Measurements from ENCODE around the gene MLEC.

MLEC gene

DNA sequence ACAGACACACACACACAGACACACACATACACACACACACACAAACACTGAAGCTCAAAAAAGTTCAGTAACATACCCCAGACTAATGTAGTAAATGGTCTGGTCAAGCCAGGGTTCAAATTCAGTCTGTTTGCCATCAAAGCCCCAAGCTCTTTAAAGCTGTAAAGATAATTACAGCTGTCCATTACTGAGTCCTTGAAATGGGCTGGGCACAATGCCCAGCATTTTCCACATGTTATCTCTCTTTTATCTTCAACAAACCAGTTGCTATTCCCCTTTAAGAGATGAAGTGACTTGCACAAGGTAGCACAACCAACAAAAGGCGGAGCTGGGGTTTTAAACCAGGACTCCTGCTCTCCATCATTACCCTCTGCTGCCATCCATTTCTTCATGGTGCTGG is 15.7 kb downstream of the MLEC start:
- FAIRE-seq: no peak
- TF ChIP-seq POU2F2 (IDR thresholded peaks at IDR 0.05; ENCODE audit: low read depth, low read length) (no peak), SPI1 (IDR thresholded peaks at IDR 0.05; ENCODE audit: low read depth, low read length) (no peak), POLR2A (IDR thresholded peaks at IDR 0.05; ENCODE audit: low read depth, low read length) (no peak), POLR2AphosphoS5 (IDR thresholded peaks at IDR 0.05; ENCODE audit: low read depth, low read length) (no peak), PAX5 (IDR thresholded peaks at IDR 0.05; ENCODE audit: insufficient read depth, low read length, severe bottlenecking) (no peak), TAF1 (IDR thresholded peaks at IDR 0.05; ENCODE audit: low read depth, low read length) (no peak)
- no peak for DNase-seq (ENCODE audit: insufficient read length, low spot score)

DNA sequence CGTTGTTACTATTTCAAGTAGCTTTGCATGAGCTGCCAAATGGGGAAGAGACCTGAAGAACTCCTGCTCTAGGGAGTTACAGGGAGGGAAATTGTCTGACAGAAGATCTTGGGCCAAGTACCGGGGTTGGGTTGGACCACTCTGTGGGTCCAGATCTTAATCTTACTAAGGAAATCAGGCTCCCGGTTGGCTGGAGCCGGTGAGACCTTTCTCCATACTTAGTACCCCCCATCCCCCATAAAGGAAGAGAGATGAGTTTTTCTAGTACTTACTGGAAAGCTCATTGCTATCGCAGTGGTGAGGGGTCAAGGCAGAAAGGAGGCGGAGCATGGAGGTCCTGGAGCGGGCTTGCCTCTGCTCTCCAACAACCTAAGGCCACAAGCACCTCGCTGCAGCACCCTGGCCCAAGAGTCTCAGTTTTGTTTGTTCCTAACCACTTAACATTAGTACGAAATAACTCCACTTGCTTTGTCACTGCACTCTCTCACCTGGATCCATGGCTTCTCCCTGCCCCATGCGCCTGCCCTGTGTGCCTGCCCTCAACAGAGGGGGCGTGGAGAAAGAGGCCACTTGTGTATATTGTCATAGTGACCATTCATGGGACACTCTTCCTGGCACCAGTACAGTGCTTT is 16.5 kb downstream of the MLEC start:
- no peak for FAIRE-seq
- TF ChIP-seq POLR2AphosphoS5 (IDR thresholded peaks at IDR 0.05; ENCODE audit: low read depth, low read length) (no peak), TAF1 (IDR thresholded peaks at IDR 0.05; ENCODE audit: low read depth, low read length) (no peak), POLR2A (IDR thresholded peaks at IDR 0.05; ENCODE audit: low read depth, low read length) (no peak), POU2F2 (IDR thresholded peaks at IDR 0.05; ENCODE audit: low read depth, low read length) (no peak), PAX5 (IDR thresholded peaks at IDR 0.05; ENCODE audit: insufficient read depth, low read length, severe bottlenecking) (no peak), SPI1 (IDR thresholded peaks at IDR 0.05; ENCODE audit: low read depth, low read length) (no peak)
- DNase-seq (ENCODE audit: insufficient read length, low spot score): no peak

DNA sequence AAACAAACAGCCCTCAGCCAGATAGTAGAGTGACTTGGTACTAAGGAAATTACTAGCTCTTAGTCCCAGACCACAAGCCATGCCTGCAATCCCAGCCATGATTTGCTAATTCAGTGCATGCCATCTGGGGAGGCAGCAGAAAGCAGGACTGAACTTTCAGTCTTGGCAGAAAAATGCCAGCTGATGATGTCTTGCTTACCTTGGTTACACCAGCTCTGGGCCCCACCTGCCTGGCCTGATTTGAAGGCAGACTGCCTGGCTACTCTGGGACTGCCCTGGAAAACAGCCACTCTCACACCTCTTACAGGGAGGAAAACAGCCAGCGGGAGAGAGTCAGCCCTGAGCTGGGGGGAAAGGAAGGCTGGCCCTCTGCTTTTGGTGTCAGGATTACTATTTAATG is 18.7 kb downstream of the MLEC start:
- TF ChIP-seq PAX5 (IDR thresholded peaks at IDR 0.05; ENCODE audit: insufficient read depth, low read length, severe bottlenecking): no peak
- no peak for TF ChIP-seq TAF1 (IDR thresholded peaks at IDR 0.05; ENCODE audit: low read depth, low read length)
- TF ChIP-seq SPI1 (IDR thresholded peaks at IDR 0.05; ENCODE audit: low read depth, low read length): no peak
- TF ChIP-seq POLR2AphosphoS5 (IDR thresholded peaks at IDR 0.05; ENCODE audit: low read depth, low read length): no peak
- no peak for TF ChIP-seq POU2F2 (IDR thresholded peaks at IDR 0.05; ENCODE audit: low read depth, low read length)
- no peak for TF ChIP-seq POLR2A (IDR thresholded peaks at IDR 0.05; ENCODE audit: low read depth, low read length)
- no peak for DNase-seq (ENCODE audit: insufficient read length, low spot score)
- FAIRE-seq: no peak

DNA sequence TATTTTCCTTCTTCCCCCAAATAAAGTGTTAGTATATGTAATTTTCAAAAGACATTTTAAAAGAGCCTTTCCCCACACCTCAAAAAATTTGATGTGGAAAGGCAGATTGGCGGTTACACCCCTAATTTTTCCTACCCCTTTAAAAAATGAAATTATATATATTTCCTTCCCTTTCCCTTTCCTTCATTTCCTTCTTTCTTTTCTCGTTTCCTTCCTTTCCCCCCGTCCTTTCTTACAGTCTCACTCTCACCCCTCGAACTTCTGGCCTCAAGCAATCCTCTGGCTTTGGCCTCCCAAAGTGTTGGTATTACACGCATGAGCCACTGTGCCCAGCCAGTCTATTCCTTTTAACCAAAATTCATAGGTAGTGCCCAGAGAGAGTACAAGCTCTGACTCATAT is 19.1 kb downstream of the MLEC start:
- no peak for DNase-seq (ENCODE audit: insufficient read length, low spot score)
- FAIRE-seq: no peak
- TF ChIP-seq SPI1 (IDR thresholded peaks at IDR 0.05; ENCODE audit: low read depth, low read length) (no peak), POLR2AphosphoS5 (IDR thresholded peaks at IDR 0.05; ENCODE audit: low read depth, low read length) (no peak), TAF1 (IDR thresholded peaks at IDR 0.05; ENCODE audit: low read depth, low read length) (no peak), POLR2A (IDR thresholded peaks at IDR 0.05; ENCODE audit: low read depth, low read length) (no peak), POU2F2 (IDR thresholded peaks at IDR 0.05; ENCODE audit: low read depth, low read length) (no peak), PAX5 (IDR thresholded peaks at IDR 0.05; ENCODE audit: insufficient read depth, low read length, severe bottlenecking) (no peak)

DNA sequence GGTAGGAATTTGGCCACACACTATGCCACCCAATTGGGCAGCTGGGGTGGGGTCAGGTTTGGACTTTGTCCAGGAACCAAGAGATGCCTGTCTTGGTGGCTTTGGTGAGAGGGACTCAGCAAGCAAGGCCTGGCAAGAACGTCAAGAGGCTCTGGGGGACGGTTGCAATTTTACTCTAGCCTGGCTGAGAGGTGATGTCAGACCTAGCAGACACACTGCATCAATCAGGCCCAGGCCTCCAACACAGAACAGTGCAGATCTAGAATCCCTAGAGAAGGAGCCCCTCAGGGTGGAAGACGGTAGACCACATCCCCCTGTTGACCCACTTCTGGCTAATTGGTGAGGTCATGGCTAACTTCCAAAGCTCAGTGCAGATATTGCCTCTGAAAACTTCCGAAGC is 21.7 kb downstream of the MLEC start:
- TF ChIP-seq POLR2A (IDR thresholded peaks at IDR 0.05; ENCODE audit: low read depth, low read length) (no peak), TAF1 (IDR thresholded peaks at IDR 0.05; ENCODE audit: low read depth, low read length) (no peak), SPI1 (IDR thresholded peaks at IDR 0.05; ENCODE audit: low read depth, low read length) (no peak), POLR2AphosphoS5 (IDR thresholded peaks at IDR 0.05; ENCODE audit: low read depth, low read length) (no peak), PAX5 (IDR thresholded peaks at IDR 0.05; ENCODE audit: insufficient read depth, low read length, severe bottlenecking) (no peak), POU2F2 (IDR thresholded peaks at IDR 0.05; ENCODE audit: low read depth, low read length) (no peak)
- DNase-seq (ENCODE audit: insufficient read length, low spot score) (no peak), FAIRE-seq (no peak)

DNA sequence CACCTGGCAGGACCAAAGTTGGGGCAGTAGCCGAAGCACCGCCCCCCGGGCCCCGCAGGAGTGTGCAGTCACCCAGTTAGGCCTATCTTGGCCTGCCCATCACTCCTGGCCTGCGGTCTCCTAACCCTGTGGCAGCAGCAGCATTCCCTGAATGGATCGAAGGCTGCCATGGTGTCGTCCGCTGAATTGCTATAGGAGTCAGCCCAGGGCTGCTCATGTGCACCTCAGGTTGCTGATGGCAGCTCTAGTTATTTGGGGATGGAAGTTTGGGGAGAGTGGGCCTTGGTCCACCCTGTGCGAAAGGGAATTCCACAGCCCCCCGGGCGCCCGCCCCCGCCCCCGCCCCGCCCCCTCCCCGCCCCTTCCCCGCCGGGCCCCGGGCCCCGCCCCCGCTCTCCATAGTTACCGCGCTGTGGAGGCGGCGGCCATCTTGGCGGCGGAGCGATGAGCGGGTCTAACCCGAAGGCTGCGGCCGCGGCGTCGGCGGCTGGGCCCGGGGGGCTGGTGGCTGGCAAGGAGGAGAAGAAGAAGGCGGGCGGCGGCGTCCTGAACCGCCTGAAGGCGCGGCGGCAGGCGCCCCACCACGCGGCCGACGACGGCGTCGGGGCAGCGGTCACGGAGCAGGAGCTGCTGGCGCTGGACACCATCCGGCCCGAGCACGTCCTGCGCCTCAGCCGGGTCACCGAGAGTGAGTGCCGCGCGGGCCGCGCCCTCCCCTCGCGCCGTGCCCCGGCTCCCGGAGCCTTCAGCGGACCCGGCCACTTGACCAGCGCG is 23.3 kb downstream of the MLEC start, which contains the start of gene UNC119B:
TSS of gene UNC119B (plus strand) at position 428 of the 774 bp plus-strand sequence. CDS start at position 445, 17 bp downstream.
- FAIRE-seq: peak; percentile 48
- DNase-seq (ENCODE audit: insufficient read length, low spot score): peak; percentile 86
- TF ChIP-seq TAF1 (IDR thresholded peaks at IDR 0.05; ENCODE audit: low read depth, low read length): no peak
- TF ChIP-seq POU2F2 (IDR thresholded peaks at IDR 0.05; ENCODE audit: low read depth, low read length): no peak
- no peak for TF ChIP-seq PAX5 (IDR thresholded peaks at IDR 0.05; ENCODE audit: insufficient read depth, low read length, severe bottlenecking)
- TF ChIP-seq SPI1 (IDR thresholded peaks at IDR 0.05; ENCODE audit: low read depth, low read length): no peak
- TF ChIP-seq POLR2AphosphoS5 (IDR thresholded peaks at IDR 0.05; ENCODE audit: low read depth, low read length): no peak
- TF ChIP-seq POLR2A (IDR thresholded peaks at IDR 0.05; ENCODE audit: low read depth, low read length): no peak

DNA sequence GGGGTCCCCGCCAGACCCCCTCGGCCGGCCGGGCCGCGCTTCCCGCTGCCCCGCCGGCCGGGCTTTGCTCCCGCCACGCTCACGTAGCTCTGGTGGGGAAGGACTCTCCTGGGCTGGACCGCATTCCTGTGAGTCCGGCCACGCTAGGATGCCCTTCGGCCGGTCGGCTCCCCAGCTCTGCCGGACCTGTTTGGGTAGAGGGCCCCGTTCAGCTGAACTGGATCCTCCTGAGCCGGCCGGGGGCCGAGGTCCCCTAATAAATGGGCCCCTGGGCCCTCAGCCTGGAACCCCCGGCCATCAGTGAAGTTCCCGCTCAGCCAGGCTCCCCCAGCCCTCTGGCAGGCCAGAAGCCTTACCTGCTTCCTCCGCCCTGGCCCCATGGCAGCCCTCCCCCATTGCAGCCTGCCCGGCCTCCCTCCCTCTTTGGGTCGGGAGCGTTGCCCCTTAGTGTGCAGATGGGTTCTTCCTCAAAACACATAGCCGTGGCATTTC is 23.9 kb downstream of the MLEC start:
- TF ChIP-seq POLR2A (IDR thresholded peaks at IDR 0.05; ENCODE audit: low read depth, low read length): no peak
- TF ChIP-seq POU2F2 (IDR thresholded peaks at IDR 0.05; ENCODE audit: low read depth, low read length): no peak
- DNase-seq (ENCODE audit: insufficient read length, low spot score) (peak; percentile 30), FAIRE-seq (peak; percentile 38)

DNA sequence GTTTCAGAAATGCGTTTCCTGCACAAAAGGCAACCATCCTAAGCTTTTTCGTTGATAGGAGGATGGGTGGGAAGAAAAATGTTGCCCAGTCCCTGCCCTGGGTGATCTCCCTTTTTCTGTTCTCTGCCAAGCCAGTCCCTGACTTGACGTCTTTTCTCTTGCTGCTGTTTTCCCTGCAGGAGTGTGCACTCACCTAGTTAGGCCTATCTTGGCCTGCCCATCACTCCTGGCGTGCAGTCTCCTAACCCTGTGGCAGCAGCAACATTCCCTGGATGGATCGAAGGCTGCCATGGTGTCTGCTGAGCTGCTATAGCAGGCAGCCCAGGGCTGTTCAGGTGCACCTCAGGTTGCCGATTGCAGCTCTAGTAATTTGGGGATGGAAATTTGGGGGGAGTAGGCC is 24.5 kb downstream of the MLEC start:
- TF ChIP-seq POLR2AphosphoS5 (IDR thresholded peaks at IDR 0.05; ENCODE audit: low read depth, low read length) (no peak), POLR2A (IDR thresholded peaks at IDR 0.05; ENCODE audit: low read depth, low read length) (no peak), SPI1 (IDR thresholded peaks at IDR 0.05; ENCODE audit: low read depth, low read length) (no peak)
- FAIRE-seq: peak; percentile 5
- DNase-seq (ENCODE audit: insufficient read length, low spot score): no peak

DNA sequence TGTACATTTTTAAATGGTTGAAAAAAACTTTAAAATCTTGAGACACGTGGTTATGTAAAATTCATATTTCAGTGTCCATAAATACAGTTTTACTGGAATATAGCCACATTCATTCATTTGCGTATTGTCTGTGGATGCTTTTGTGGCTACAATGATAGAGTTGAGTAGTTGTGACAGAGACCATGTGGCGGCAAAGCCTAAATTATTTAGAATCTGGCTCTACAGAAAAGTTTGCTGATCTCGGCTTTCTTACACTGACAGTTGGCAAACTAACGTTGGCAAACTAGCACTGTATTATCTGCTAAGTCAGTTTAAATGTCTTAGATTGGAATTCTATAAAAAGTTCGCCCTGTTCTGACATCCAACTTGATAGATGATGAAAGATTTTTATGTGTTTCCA is 25.7 kb downstream of the MLEC start:
- DNase-seq (ENCODE audit: insufficient read length, low spot score) (no peak), FAIRE-seq (no peak)
- no peak for TF ChIP-seq POLR2AphosphoS5 (IDR thresholded peaks at IDR 0.05; ENCODE audit: low read depth, low read length)
- no peak for TF ChIP-seq PAX5 (IDR thresholded peaks at IDR 0.05; ENCODE audit: insufficient read depth, low read length, severe bottlenecking)
- TF ChIP-seq SPI1 (IDR thresholded peaks at IDR 0.05; ENCODE audit: low read depth, low read length): no peak
- no peak for TF ChIP-seq POU2F2 (IDR thresholded peaks at IDR 0.05; ENCODE audit: low read depth, low read length)
